HL-60 (cell line): ENCODE results near the gene ZNF100.
"Not testable (repeated sequence)": the region's sequence is repeated elsewhere in the genome, so short reads cannot be mapped to it uniquely, and the experiment has no call there.

ENCODE experiments used
- POLR2AphosphoS5 ChIP-seq: IDR thresholded peaks from 2 replicates; pipeline ENCODE4 v1.6.1; 2012; ENCODE audit warnings: low read depth
- TF ChIP-seq, protein P1 (sequence below): IDR thresholded peaks from one replicate; pipeline ENCODE4 v1.5.1; 2011; ENCODE audit warnings: low read length, control low read depth, inconsistent platforms; ENCODE audit not compliant: insufficient read depth

DNA sequence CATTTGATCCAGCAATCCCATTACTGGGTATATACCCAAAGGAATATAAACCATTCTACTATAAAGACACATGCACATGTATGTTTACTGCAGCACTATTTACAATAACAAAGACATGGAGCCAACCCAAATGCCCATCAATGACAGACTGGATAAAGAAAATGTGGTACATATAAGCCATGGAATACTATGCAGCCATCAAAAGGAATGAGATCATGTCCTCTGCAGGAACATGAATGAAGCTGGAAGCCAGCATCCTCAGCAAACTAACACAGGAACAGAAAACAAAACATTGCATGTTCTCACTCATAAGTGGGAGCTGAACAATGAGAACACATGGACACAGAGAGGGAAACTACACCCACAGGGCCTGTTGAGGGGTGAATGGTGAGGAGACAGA lies 11.8 kb downstream of the ZNF100 start:
- TF ChIP-seq, protein P1, sequence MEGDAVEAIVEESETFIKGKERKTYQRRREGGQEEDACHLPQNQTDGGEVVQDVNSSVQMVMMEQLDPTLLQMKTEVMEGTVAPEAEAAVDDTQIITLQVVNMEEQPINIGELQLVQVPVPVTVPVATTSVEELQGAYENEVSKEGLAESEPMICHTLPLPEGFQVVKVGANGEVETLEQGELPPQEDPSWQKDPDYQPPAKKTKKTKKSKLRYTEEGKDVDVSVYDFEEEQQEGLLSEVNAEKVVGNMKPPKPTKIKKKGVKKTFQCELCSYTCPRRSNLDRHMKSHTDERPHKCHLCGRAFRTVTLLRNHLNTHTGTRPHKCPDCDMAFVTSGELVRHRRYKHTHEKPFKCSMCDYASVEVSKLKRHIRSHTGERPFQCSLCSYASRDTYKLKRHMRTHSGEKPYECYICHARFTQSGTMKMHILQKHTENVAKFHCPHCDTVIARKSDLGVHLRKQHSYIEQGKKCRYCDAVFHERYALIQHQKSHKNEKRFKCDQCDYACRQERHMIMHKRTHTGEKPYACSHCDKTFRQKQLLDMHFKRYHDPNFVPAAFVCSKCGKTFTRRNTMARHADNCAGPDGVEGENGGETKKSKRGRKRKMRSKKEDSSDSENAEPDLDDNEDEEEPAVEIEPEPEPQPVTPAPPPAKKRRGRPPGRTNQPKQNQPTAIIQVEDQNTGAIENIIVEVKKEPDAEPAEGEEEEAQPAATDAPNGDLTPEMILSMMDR: not testable (repeated sequence)
- TF ChIP-seq POLR2AphosphoS5: not testable (repeated sequence)
